Hematopoietic multipotent progenitor cell (in vitro differentiated cells): ENCODE results near the gene NCAPD3. TPM values are rescaled to one million over a fixed set of nuclear protein-coding genes. Genes with fewer than 3 reads are reported as not detected.
A peak's percentile ranks its signal among the peaks of the same experiment; 100 is the strongest.
"Not testable (repeated sequence)": the region's sequence is repeated elsewhere in the genome, so short reads cannot be mapped to it uniquely, and the experiment has no call there.

Experiments
- DNase-seq, 3 donors: peaks; one replicate each; pipeline ENCODE4 v3.0.0-alpha.2; 2011 to 2015; ENCODE audit warnings: low read depth in 2 of 3, low spot score in 2 of 3
- total RNA-seq: library from RNA; depleted of rRNA; stranded (reverse); fragments of >200 nt; gene quantifications from one replicate; pipeline ENCODE4 v1.2.3, GENCODE V29; 2012

NCAPD3 gene
- total RNA-seq, 1 donor: 24.0 TPM

DNA sequence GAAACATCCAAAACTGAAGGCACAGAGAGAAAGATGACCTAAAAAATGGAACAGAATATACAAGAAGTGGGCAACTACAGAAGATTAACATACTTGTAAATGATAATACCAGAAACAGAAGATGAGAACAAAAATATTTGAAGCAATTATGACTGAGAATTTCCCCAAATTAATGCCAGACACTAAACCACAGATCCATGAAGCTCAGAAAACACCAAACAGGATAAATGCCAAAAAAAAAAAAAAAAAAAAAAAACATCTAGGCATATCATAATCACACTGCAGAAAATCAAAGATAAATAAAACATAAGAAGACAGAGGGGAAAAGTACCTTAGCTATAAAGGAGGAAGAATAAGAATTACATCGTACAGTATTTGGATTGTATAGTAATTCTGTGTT, 89.6 kb downstream of the NCAPD3 start:
- DNase-seq: no peak

DNA sequence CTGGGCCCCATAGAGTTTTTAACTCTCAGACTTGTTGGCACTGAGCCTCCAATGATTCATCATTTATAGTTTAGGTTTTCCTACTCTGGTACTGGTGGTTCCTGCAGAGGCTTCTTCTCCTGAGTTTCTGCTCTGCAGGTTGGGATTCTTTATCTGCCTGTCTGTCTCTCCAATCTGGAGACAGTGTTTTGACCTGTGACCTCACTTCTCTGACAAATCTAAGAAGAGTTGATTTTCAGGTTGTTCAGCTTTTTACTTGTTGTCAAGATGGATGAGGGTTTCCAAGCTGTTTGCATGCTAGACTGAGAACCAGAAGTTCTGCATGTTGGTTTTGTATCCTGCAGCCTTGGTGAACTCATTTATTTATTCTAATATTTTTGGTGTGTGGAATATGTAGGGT, 91.0 kb downstream of the NCAPD3 start:
- no peak for DNase-seq

DNA sequence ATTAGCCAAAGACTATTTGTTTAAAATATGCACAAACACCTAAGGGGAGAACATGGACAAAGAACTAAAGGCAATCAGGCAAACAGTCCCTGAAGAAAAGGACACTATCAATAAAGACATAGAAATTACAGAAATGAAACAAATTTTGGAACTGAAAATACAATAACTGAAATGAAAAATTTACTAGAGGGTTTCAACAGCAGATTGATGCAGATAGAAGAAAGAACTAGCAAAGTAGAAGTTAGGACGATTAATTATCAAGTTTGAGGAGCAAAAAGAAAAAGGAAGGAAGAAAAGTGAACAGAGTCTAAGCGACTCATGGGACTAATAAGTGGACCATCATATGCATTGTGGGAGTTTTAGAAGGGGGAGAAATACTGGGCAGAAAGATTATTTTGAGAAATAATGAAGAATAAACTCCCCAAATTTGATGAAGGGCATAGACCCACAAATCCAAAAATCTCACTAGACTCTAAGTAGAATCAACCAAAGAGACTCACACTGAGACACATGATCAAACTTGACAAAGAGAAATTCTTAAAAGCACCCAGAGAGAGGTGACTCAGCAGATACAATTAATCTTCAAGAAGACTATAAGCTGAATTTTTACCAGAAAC, 92.0 kb downstream of the NCAPD3 start:
- no peak for DNase-seq

DNA sequence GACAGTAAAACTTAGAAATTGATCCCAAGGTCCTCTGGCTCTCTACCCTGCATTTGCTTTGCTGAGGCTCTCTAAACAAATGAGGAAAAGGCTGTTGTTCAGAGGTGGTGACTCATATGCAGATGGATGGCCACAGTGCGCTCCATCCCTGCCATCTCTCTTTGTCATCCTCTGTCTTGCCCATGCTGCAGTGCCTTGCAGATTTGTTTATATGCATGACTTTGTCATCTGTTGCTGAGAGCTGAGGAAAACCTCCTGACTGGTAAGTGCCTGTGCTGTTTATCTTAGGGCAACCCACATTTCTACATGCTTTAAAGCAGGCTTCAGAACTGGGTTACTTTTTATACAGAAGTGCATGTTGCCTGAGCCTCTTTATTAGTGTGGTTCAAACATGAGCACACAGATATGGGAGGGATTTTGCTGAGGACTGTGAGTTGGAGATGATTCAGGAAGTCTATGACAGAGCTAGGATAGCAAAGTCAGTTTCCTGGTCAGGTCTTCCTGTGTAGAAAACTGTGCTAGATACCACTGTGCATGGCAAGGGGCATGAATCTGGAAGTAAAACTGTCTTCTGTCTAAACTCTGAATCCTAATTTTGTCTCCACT, 97.4 kb downstream of the NCAPD3 start:
- DNase-seq: peak in 1 of 3 donors; percentile 28

DNA sequence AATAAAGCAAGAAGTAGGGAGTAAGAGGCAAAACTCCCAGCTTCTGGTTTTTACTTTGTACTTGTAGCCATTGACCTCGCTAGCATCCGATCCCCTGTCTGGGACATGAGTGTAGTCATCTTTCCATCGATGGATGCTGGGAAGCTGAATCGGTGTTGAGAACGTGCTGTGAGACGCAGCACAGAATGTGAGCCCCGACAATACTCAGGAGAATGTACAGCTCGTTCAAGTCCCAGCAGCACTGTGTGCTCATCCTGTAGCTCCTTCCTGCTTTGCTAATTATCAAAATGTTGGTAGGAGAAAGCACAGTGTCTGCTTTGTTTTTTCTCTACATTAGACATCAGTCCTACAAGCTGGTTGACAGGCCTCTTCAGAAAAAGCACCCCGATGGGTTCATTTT, 98.3 kb downstream of the NCAPD3 start:
- no peak for DNase-seq

DNA sequence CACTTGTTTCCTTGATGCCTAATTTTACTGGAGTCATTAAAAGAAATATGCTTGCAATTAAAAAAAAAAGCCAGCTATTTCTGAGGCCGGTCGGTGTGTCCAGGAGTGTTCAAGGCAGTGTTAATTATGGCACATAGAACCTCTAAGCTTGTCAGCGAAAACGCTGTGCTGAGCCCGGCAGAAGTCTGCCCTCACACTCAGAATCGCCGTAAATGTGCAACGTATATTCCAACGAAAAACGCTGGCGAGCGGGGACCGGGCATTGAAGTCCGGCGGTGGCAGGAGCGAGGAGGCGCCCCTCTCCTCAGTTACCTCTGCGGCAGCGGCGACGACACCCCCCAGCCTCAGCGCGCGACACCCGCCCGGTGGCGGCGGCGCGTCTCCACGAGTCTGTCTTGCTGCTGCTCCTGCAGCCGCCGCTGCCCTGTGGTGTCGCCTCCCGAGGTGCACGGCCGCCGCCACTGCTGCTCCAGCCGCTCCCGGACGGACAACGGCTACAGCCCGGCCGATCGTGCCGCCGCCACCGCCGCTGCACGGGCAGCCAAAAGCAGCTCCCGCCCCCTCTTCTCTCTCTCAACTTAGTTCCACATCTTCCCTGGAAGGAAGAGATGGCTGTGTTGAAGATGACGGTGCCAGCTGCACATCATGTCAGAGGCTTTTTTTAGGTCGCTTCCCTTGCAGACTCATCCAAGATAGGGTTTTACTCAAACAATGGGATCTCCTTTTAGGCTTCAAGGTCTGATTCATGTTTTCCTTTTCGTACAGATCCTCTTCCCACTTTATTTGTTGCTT, 98.9 kb downstream of the NCAPD3 start:
- peak in 1 of 3 donors; percentile 29 for DNase-seq

DNA sequence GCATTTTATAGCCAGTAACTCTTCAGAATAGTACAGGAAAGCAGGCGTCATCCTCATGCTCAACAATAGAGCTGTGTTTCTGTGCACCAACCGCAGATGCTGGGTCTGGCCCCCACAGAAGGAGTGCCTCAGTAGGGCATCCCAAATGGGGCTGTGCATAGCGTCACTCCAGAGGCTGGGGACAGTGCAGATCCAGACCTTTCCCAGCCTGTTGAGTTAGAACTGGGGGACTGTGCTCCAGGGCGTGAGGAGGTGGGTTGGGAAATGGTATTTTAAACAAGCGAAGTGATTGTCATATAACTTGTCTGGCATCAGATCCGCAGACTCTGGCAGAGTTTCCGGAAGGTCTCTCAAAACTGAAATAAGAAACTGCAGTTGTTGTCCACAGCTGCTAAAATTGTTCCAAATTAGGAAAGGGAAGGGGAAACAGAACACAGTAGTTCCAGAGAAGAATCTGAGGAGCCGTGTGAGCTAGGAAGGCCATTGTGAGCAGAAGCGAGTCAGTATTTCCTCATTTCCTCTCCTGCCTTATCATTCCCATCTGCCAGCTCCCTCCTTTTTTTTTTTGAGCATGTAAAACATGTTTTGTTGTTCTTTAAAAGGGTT, 102.7 kb downstream of the NCAPD3 start:
- no peak for DNase-seq

DNA sequence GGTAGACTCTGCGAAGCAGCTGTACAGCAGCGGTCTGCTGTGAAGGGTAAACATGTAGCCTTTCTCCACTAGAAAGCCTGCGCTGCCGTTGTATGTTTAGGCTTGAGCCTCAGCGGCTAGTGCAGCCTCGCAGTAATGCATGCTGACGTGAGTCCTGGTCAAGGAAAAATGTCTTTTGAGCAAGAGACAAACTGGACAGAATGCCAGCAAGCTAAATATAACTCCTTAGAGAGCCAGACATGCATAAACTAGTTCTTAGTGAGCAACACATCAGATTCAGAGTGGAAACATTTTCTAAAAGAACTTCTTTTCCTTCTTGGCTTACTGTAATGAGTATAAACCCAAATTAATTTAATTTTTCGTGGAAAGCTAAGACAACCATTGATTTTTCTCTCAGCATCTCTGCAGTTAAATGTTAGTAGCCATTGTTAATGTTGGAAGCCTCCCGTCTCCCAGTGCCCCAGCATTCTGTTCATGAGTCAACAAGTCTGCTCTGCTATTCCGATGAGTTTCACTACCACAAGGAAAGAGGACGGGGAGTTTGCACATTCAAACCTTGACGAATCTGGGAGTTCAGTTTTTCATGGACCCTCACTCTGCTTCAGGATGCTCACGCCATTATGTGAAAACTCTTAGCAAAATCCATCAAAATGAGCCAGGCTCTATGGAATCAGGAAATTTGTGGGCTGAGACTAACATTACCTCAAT, 103.5 kb downstream of the NCAPD3 start:
- no peak for DNase-seq

DNA sequence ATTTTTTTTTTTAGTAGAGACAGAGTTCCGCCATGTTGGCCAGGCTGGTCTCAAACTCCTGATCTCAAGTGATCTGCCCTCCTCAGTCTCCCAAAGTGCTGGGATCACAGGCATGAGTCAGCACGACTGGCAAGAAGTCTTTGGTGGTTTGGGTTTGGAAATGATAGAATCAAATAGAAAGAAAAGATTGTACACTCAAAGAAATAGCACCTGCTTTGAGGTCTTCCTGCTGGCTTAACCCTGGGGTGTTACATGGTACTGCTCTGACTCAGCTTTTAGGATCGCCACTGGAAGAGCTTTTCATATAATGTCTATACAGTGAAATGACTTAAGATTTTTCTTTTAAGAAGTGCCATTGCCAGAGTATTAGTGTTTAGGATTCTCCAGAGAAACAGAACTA, 104.7 kb downstream of the NCAPD3 start:
- peak in 1 of 3 donors; percentile 8 for DNase-seq

DNA sequence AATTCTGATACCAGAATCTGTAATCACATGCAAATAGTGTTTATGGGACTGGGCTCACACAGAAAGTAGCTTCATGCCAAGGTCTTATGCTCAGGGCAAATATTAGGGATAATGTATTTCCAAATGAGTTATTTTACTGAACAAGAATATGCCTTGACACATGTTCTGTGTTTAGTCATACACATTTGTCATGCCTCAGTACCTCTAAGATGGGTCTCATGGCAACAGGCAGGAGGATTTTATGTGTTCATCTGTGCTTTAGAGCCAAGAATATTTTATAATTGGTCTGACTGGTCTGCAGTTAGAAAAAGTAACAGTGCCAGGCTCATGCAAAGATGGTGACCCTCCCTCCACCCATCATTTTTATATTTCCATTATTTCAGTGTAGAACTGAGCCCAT, 105.8 kb downstream of the NCAPD3 start:
- no peak for DNase-seq

DNA sequence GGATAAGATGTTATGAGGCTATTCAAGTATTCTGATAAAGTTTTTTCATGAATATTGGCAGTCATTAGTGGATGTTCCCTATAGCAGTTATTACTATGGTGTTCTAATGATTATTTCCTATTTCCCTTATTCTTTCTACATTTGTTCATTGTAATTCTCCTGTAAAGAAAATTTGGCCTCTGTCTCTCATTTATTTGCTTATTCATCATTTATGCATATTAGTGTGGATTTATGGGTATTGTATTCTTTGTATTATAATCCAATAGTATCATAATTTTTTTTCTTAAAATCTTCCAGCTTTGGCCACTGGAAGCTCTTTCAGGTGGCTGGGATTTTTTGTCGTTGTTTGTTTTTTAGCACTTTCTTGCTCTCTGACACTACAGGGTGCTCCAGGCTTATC, 107.6 kb downstream of the NCAPD3 start:
- DNase-seq: no peak

DNA sequence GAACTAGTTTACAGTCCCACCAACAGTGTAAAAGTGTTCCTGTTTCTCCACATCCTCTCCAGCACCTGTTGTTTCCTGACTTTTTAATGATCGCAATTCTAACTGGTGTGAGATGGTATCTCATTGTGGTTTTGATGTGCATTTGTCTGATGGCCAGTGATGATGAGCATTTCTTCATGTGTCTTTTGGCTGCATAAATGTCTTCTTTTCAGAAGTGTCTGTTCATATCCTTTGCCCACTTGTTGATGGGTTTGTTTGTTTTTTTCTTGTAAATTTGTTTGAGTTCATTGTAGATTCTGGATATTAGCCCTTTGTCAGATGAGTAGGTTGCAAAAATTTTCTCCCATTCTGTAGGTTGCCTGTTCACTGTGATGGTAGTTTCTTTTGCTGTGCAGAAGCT, 110.0 kb downstream of the NCAPD3 start:
- DNase-seq: not testable (repeated sequence)

DNA sequence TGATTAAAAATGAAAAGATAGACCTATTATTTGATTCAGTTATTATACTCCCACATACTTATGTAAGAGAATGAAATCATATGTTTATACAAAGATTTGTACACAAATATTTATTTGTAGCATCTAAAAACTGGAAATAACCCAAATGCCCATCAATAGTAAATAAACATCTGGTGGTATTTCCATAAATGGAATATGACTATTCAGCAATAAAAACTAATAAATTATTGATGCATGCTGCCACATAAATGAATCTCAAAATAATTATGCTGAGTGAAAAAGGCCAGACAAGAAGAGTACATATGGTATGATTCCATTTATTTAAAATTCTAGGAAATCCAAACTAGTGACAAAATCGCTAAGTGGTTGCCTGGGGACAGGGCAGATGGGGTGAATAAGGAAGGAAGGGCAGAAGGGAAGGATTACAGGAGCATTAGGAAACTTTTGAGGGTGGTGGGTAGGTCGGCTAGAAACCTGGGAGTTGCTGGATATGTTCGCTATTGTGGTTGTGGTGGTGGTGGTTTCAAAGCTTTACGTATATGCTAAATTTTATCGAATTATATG, 113.4 kb downstream of the NCAPD3 start:
- no peak for DNase-seq

Other genes starting within 250 kb of the NCAPD3 start
- gene JAM3, start 154.9 kb downstream of the NCAPD3 start, total RNA-seq: 11.8 TPM
- 42.0 TPM for gene VPS26B, start 704 bp upstream of the NCAPD3 start, total RNA-seq
- 37.4 TPM for gene THYN1, start 29.4 kb upstream of the NCAPD3 start, total RNA-seq
- gene ACAD8, start 29.6 kb upstream of the NCAPD3 start, total RNA-seq: 19.4 TPM
- under 0.01 TPM for gene GLB1L3, start 52.4 kb upstream of the NCAPD3 start, total RNA-seq
- 1.3 TPM for gene GLB1L2, start 108.0 kb upstream of the NCAPD3 start, total RNA-seq
- under 0.01 TPM for gene B3GAT1, start 188.3 kb upstream of the NCAPD3 start, total RNA-seq